Stimulated activated naive CD4-positive, alpha-beta T cell treated with Interleukin-2 at 50 U/mL for 16 hours (primary cell): ENCODE measurements around the gene ENDOV.

ENCODE experiments used
- DNase-seq: peaks from one replicate; lab custom pipeline; 2025; lab: John Stamatoyannopoulos, UW

The ENDOV gene

GRCh38 chr17:80485846-80486245 lies 70.9 kb downstream of the ENDOV start:
- no peak for DNase-seq

- no peak for DNase-seq
These were observed 71.7 kb downstream of the ENDOV start for GRCh38 chr17:80486692-80487091.

GRCh38 chr17:80487511-80487910 lies 72.5 kb downstream of the ENDOV start:
- DNase-seq = no peak
